MM.1S (cell line): ENCODE data around the gene SUSD4.

Experiments
- CTCF ChIP-seq: fragments of 300-600 bp; sonication (generic); IDR thresholded peaks from 2 replicates; pipeline ENCODE4 v1.5.1; 2016; ENCODE audit warnings: antibody characterized with exemption, low read length, mixed read lengths
- EZH2 ChIP-seq: fragments of 300-600 bp; sonication (generic); optimal IDR thresholded peaks from 2 replicates; pipeline ENCODE3; 2017; ENCODE audit warnings: low read depth, mild to moderate bottlenecking, antibody characterized with exemption, low read length, mixed read lengths

- TF ChIP-seq CTCF (no peak), EZH2 (no peak)
Measured at GRCh38 chr1:223308136-223308535, 55.8 kb downstream of the SUSD4 start.
